Measurements from ENCODE around the gene TMEM92. TPM values are rescaled to one million over a fixed set of nuclear protein-coding genes. Genes with fewer than 3 reads are reported as not detected.
A peak's percentile ranks its signal among the peaks of the same experiment; 100 is the strongest.

Gene TMEM92
- total RNA-seq, 3 donors from 2014 or later: 0.33 TPM; not detected in 2

DNA sequence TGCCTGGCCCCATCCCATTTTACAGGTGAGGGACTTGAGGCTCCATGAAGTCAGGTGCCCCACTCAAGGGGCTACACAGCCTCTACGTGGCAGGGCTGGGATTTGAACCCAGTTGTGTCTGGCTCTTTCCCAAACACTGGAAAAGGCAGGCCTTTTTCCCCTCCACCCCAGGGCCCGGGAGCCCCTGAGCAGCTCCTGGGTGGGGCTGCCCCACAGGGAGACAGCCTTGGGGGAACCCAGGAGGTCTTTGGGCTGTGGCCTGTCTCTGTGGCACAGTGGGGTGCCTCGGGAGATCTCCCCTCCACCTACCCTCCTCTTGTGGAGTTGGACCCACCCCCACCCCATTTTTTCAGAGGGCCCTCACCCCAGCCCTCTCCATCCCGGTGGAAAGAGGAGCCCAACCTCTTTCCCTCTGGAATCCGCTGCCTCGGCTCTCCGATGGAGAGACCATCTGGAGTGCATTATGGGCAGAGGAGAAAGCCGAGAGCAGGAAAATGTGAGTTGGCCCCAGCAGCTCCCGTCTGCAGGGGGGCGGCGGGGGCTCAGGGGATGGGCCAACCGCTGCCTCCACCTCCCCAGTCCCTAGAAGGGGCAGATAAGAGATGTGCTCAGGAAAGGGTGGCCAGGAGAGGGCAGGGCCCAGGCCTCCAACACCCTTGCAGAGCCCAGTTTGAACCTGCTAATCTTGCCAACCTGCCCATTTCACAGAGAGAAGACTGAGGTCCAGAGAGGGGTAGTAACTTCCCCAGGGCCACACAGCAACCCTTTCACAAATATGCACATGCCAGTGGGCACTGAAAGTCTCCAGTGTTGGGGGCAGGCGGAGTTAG is 15.4 kb upstream of the TMEM92 start:
- intact Hi-C loops (cut with DNase I; ENCODE audit: low total_unique reads): loop anchor here (1.0 kb wide), 1 partner anchor 46 kb away; no protein-coding TSS in a partner anchor
- DNase-seq (ENCODE audit: low spot score in 2 of 2): peak in 1 of 2 donors; percentile 41
- TF ChIP-seq POLR2A (IDR thresholded peaks at IDR 0.05) (no peak), POLR2AphosphoS5 (IDR thresholded peaks at IDR 0.05) (no peak)
- TF ChIP-seq, protein P1, sequence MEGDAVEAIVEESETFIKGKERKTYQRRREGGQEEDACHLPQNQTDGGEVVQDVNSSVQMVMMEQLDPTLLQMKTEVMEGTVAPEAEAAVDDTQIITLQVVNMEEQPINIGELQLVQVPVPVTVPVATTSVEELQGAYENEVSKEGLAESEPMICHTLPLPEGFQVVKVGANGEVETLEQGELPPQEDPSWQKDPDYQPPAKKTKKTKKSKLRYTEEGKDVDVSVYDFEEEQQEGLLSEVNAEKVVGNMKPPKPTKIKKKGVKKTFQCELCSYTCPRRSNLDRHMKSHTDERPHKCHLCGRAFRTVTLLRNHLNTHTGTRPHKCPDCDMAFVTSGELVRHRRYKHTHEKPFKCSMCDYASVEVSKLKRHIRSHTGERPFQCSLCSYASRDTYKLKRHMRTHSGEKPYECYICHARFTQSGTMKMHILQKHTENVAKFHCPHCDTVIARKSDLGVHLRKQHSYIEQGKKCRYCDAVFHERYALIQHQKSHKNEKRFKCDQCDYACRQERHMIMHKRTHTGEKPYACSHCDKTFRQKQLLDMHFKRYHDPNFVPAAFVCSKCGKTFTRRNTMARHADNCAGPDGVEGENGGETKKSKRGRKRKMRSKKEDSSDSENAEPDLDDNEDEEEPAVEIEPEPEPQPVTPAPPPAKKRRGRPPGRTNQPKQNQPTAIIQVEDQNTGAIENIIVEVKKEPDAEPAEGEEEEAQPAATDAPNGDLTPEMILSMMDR (IDR thresholded peaks at IDR 0.05): no peak
- no peaks in the 10 kb centered on the region for H3K27me3 ChIP-seq
- no peaks in the 10 kb centered on the region for H3K9me3 ChIP-seq
- no peak overlapping the region for H3K4me3 ChIP-seq
- peak overlapping the region; percentile 62 to 88 for H3K27ac ChIP-seq
- no peaks in the 10 kb centered on the region for H3K4me1 ChIP-seq
- H3K36me3 ChIP-seq: no peaks in the 10 kb centered on the region

DNA sequence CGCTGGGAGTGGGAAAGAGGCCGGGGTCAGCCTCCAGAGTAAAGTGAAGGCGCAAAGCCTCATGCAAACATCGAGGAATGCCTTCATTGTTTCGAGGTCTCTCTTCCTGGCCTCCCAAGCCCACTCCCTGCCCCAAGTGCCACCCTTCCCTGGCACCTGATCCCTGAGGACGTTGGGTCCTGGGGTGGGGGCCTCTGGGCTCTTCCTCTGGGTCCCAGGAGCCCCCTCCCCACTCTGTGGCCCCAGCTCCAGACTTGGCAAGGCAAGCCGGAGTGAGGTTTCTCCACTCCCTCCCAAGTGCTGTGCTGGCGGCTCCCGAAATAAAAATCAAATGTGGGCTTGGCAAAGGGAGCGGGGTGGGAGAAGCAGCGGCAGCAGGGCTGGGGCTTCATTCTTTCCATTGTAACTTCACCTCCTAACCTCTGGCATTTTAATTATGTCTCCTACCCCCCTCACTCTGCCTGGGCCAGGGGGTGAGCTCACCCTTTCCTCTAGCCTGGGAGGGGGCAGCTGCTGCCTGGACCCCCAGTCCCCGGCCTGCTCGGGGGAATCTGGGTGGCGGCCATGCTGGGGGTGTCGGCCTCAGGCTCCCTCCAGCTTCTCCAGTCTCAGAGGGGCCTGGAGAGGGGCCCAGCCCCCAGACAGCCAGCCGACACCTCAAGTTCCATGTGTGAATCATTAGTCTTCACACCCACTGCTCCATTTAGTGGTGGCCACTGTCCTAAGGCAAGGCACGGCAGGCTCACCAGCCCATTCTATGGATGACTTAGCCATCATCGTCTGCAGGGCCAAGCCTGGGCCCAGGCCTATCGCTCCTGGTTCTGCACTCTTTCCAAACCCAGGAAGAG is 14.6 kb upstream of the TMEM92 start:
- Histone ChIP-seq H3K4me1 (peaks cover 0 to 3% of the 10 kb centered on the region in 2 donors), H3K27me3 (no peaks in the 10 kb centered on the region), H3K27ac (peak overlapping the region; percentile 40 to 88), H3K9me3 (no peaks in the 10 kb centered on the region), H3K4me3 (no peak overlapping the region), H3K36me3 (no peaks in the 10 kb centered on the region)
- DNase-seq (ENCODE audit: low spot score in 2 of 2): peak; percentile 14 to 39
- TF ChIP-seq POLR2AphosphoS5 (IDR thresholded peaks at IDR 0.05) (no peak), POLR2A (IDR thresholded peaks at IDR 0.05) (no peak)
- TF ChIP-seq, protein P1 (IDR thresholded peaks at IDR 0.05): no peak
- intact Hi-C loops (cut with DNase I; ENCODE audit: low total_unique reads): loop anchor here (1.0 kb wide), 1 partner anchor 46 kb away; no protein-coding TSS in a partner anchor

DNA sequence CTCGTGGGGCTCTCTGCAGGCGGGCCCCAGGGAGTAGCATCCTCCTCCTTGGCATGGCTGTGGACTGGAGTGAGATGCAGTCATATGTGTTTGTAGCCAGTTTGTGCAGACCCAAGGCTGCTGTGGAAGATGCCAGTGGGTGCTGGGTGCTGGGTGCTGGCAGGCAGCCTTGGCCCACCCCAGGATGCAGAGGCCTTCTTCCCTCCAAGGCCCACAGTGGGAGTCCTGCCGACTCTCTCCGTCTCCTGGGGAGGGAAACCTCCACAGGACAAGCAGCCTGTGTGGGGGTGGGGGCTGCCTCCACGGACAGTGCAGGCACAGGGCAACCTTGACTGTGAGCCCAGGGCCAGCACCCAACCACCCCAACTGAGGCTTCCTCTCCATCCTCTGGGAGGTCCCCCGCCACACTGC is 13.8 kb upstream of the TMEM92 start:
- no peak overlapping the region for H3K4me3 ChIP-seq
- H3K27me3 ChIP-seq: no peaks in the 10 kb centered on the region
- intact Hi-C loops (cut with DNase I; ENCODE audit: low total_unique reads): no loop called here
- no peaks in the 10 kb centered on the region for H3K9me3 ChIP-seq
- no peaks in the 10 kb centered on the region for H3K36me3 ChIP-seq
- TF ChIP-seq POLR2A (IDR thresholded peaks at IDR 0.05) (no peak), POLR2AphosphoS5 (IDR thresholded peaks at IDR 0.05) (no peak)
- TF ChIP-seq, protein P1 (IDR thresholded peaks at IDR 0.05): no peak
- H3K27ac ChIP-seq: peak overlapping the region in 1 of 2 donors; percentile 88
- peaks cover 3 to 5% of the 10 kb centered on the region in 2 donors for H3K4me1 ChIP-seq
- DNase-seq (ENCODE audit: low spot score in 2 of 2): peak; percentile 13 to 37

DNA sequence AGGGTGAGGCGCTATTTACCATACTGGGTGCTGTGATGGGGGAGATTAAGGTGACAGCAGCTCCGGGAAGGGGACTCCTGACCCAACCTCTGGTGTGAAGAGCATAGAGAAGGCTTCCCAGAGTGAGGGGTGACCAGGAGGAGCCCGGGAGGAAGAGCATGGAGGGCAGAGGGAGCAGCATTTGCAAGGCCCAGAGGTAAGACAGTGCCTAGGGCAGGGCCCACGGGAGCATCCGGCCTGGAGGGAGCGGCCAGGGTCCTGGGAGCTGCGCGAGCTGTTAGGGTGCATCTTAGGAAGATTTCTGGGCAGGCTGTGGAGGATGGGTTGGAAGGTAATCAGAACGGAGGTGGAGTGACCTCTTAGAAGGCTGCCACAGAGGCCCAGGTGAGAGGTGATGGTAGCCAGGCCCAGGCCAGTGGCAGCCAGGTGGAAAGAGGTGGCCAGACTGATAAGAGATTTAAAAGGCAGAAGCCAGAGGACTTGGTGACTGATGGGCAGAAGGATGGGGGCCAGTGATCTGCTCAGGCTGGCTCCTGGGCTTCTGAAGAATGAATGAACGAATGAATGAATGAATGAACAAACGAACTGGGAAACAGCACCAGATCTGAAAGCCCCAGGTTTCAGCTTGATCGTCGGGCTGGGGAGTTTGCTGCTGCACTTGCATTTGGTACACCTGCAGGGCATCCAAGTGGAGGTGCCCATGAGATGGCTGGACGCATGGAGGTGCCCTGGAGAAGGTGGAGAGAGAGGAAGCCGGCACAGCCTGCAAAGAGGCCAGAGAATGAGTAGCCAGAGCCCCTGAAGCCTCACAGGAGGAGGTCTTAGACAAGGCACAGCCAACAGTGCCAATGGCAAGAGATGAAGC is 13.0 kb upstream of the TMEM92 start:
- DNase-seq (ENCODE audit: low spot score in 2 of 2): peak; percentile 15 to 41
- no peaks in the 10 kb centered on the region for H3K36me3 ChIP-seq
- H3K27ac ChIP-seq: peak overlapping the region in 1 of 2 donors; percentile 88
- H3K9me3 ChIP-seq: no peaks in the 10 kb centered on the region
- no peaks in the 10 kb centered on the region for H3K27me3 ChIP-seq
- H3K4me3 ChIP-seq: no peak overlapping the region
- peaks cover 5 to 13% of the 10 kb centered on the region in 2 donors for H3K4me1 ChIP-seq
- TF ChIP-seq POLR2AphosphoS5 (IDR thresholded peaks at IDR 0.05): no peak
- TF ChIP-seq, protein P1 (IDR thresholded peaks at IDR 0.05): no peak
- no peak for TF ChIP-seq POLR2A (IDR thresholded peaks at IDR 0.05)
- intact Hi-C loops (cut with DNase I; ENCODE audit: low total_unique reads): no loop called here

Measured in breast epithelium (tissue), 4 donors.